ENCODE data around the gene IRF2BPL. TPM values are rescaled to one million over a fixed set of nuclear protein-coding genes. Genes with fewer than 3 reads are reported as not detected.

Gene IRF2BPL
- total RNA-seq, 1 experiment from 2014 or later = 51.2 TPM

GRCh38 chr14:77007975-77008421 is 20.5 kb downstream of the IRF2BPL start:
- ChIA-PET POLR2A (ENCODE audit: low non-redundant PET) (no interaction called here), CTCF (no interaction called here)
- Histone ChIP-seq H3K4me1 (ENCODE audit: insufficient read depth, low read length, poor library complexity, severe bottlenecking) (no peaks in the 10 kb centered on the region), H3K4me3 (ENCODE audit: low read depth, low read length, poor library complexity, severe bottlenecking) (no peak overlapping the region), H3K27ac (ENCODE audit: low read depth, low read length, poor library complexity, severe bottlenecking) (no peak overlapping the region), H3K36me3 (ENCODE audit: insufficient read depth, low read length, poor library complexity, severe bottlenecking) (no peaks in the 10 kb centered on the region), H3K27me3 (replicated peaks; ENCODE audit: insufficient read depth, low read depth, low read length, poor library complexity) (no peaks in the 10 kb centered on the region), H3K9me3 (ENCODE audit: low read depth, low read length, poor library complexity, severe bottlenecking) (no peaks in the 10 kb centered on the region)
- TF ChIP-seq, protein P1, sequence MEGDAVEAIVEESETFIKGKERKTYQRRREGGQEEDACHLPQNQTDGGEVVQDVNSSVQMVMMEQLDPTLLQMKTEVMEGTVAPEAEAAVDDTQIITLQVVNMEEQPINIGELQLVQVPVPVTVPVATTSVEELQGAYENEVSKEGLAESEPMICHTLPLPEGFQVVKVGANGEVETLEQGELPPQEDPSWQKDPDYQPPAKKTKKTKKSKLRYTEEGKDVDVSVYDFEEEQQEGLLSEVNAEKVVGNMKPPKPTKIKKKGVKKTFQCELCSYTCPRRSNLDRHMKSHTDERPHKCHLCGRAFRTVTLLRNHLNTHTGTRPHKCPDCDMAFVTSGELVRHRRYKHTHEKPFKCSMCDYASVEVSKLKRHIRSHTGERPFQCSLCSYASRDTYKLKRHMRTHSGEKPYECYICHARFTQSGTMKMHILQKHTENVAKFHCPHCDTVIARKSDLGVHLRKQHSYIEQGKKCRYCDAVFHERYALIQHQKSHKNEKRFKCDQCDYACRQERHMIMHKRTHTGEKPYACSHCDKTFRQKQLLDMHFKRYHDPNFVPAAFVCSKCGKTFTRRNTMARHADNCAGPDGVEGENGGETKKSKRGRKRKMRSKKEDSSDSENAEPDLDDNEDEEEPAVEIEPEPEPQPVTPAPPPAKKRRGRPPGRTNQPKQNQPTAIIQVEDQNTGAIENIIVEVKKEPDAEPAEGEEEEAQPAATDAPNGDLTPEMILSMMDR (conservative IDR thresholded peaks at IDR 0.05; ENCODE audit: low read depth, low read length) = no peak
- TF ChIP-seq EZH2 (IDR thresholded peaks at IDR 0.05; ENCODE audit: borderline replicate concordance, low read depth, low read length, poor library complexity, severe bottlenecking) = no peak
- no TSS peak for BruUV-seq (replicated peaks)
- DNase-seq (ENCODE audit: low spot score) = no peak
- intact Hi-C loops (cut with micrococcal nuclease; ENCODE audit: unreplicated experiment) = no loop called here

GRCh38 chr14:77007183-77007974 is 21.1 kb downstream of the IRF2BPL start:
- H3K4me3 ChIP-seq (ENCODE audit: low read depth, low read length, poor library complexity, severe bottlenecking) = no peak overlapping the region
- intact Hi-C loops (cut with micrococcal nuclease; ENCODE audit: unreplicated experiment) = no loop called here
- DNase-seq (ENCODE audit: low spot score) = no peak
- no peaks in the 10 kb centered on the region for H3K27me3 ChIP-seq (replicated peaks; ENCODE audit: insufficient read depth, low read depth, low read length, poor library complexity)
- POLR2A ChIA-PET (ENCODE audit: low non-redundant PET) = no interaction called here
- TF ChIP-seq EZH2 (IDR thresholded peaks at IDR 0.05; ENCODE audit: borderline replicate concordance, low read depth, low read length, poor library complexity, severe bottlenecking) = no peak
- TF ChIP-seq, protein P1 (conservative IDR thresholded peaks at IDR 0.05; ENCODE audit: low read depth, low read length) = no peak
- BruUV-seq (replicated peaks) = no TSS peak
- no peak overlapping the region for H3K27ac ChIP-seq (ENCODE audit: low read depth, low read length, poor library complexity, severe bottlenecking)
- H3K4me1 ChIP-seq (ENCODE audit: insufficient read depth, low read length, poor library complexity, severe bottlenecking) = no peaks in the 10 kb centered on the region
- CTCF ChIA-PET = no interaction called here
- H3K36me3 ChIP-seq (ENCODE audit: insufficient read depth, low read length, poor library complexity, severe bottlenecking) = no peaks in the 10 kb centered on the region
- H3K9me3 ChIP-seq (ENCODE audit: low read depth, low read length, poor library complexity, severe bottlenecking) = no peaks in the 10 kb centered on the region

GRCh38 chr14:77006132-77006531 is 22.4 kb downstream of the IRF2BPL start:
- H3K4me3 ChIP-seq (ENCODE audit: low read depth, low read length, poor library complexity, severe bottlenecking) = no peak overlapping the region
- CTCF ChIA-PET = no interaction called here
- no peak for DNase-seq (ENCODE audit: low spot score)
- POLR2A ChIA-PET (ENCODE audit: low non-redundant PET) = no interaction called here
- H3K9me3 ChIP-seq (ENCODE audit: low read depth, low read length, poor library complexity, severe bottlenecking) = no peaks in the 10 kb centered on the region
- no peak for TF ChIP-seq EZH2 (IDR thresholded peaks at IDR 0.05; ENCODE audit: borderline replicate concordance, low read depth, low read length, poor library complexity, severe bottlenecking)
- no peak overlapping the region for H3K27ac ChIP-seq (ENCODE audit: low read depth, low read length, poor library complexity, severe bottlenecking)
- H3K4me1 ChIP-seq (ENCODE audit: insufficient read depth, low read length, poor library complexity, severe bottlenecking) = peaks cover 2% of the 10 kb centered on the region
- intact Hi-C loops (cut with micrococcal nuclease; ENCODE audit: unreplicated experiment) = no loop called here
- no TSS peak for BruUV-seq (replicated peaks)
- no peaks in the 10 kb centered on the region for H3K27me3 ChIP-seq (replicated peaks; ENCODE audit: insufficient read depth, low read depth, low read length, poor library complexity)
- no peaks in the 10 kb centered on the region for H3K36me3 ChIP-seq (ENCODE audit: insufficient read depth, low read length, poor library complexity, severe bottlenecking)

DNA sequence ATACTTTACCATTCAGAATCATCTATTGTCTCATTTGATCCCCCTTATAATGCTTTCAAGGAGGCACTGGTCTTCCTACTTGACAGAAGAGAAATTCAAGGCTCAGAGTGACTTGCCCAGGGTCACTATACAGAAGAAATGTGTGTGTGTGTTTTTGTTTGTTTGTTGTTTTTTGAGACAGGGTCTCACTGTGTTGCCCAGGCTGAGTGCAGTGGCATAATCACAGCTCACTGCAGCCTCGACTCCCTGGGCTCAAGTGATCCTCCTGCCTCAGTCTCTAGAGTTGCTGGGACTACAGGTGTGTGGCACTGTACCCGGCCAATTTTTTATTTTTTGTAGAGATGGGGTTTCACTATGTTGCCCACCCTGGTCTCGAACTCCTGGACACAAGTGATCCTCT is 22.9 kb downstream of the IRF2BPL start:
- CTCF ChIA-PET = no interaction called here
- Histone ChIP-seq H3K36me3 (ENCODE audit: insufficient read depth, low read length, poor library complexity, severe bottlenecking) (no peaks in the 10 kb centered on the region), H3K9me3 (ENCODE audit: low read depth, low read length, poor library complexity, severe bottlenecking) (no peaks in the 10 kb centered on the region), H3K4me1 (ENCODE audit: insufficient read depth, low read length, poor library complexity, severe bottlenecking) (peaks cover 8% of the 10 kb centered on the region), H3K4me3 (ENCODE audit: low read depth, low read length, poor library complexity, severe bottlenecking) (no peak overlapping the region), H3K27me3 (replicated peaks; ENCODE audit: insufficient read depth, low read depth, low read length, poor library complexity) (no peaks in the 10 kb centered on the region), H3K27ac (ENCODE audit: low read depth, low read length, poor library complexity, severe bottlenecking) (no peak overlapping the region)
- no TSS peak for BruUV-seq (replicated peaks)
- DNase-seq (ENCODE audit: low spot score) = no peak
- intact Hi-C loops (cut with micrococcal nuclease; ENCODE audit: unreplicated experiment) = no loop called here
- POLR2A ChIA-PET (ENCODE audit: low non-redundant PET) = no interaction called here
- TF ChIP-seq, protein P1 (conservative IDR thresholded peaks at IDR 0.05; ENCODE audit: low read depth, low read length) = no peak
- no peak for TF ChIP-seq EZH2 (IDR thresholded peaks at IDR 0.05; ENCODE audit: borderline replicate concordance, low read depth, low read length, poor library complexity, severe bottlenecking)

All from A673 (cell line).